WTC11 (cell line): ENCODE data around the gene DNASE1L3.

Experiments
- CTCF ChIP-seq: fragments of 200-600 bp; IDR thresholded peaks from 2 replicates; pipeline ENCODE4 v1.8.0; 2022; ENCODE audit warnings: antibody characterized with exemption
- FOXP1 ChIP-seq: sonication (generic); formaldehyde crosslinking; IDR thresholded peaks from 2 replicates; pipeline ENCODE4 v1.8.0; 2022; ENCODE audit warnings: missing genetic modification reagents, mild to moderate bottlenecking, moderate library complexity, borderline replicate concordance
- FOXP4 ChIP-seq: sonication (generic); formaldehyde crosslinking; IDR thresholded peaks from 2 replicates; pipeline ENCODE4 v1.8.0; 2022; ENCODE audit warnings: mild to moderate bottlenecking, missing genetic modification reagents
- SMAD4 ChIP-seq: sonication (generic); formaldehyde crosslinking; IDR thresholded peaks from 2 replicates; pipeline ENCODE4 v1.8.0; 2022; ENCODE audit warnings: mild to moderate bottlenecking, missing genetic modification reagents
- TEAD4 ChIP-seq: sonication (generic); formaldehyde crosslinking; IDR thresholded peaks from 2 replicates; pipeline ENCODE4 v1.8.0; 2022; ENCODE audit warnings: mild to moderate bottlenecking, missing genetic modification reagents
- TF ChIP-seq, protein P1 (sequence below): sonication (generic); formaldehyde crosslinking; IDR thresholded peaks from 2 replicates; pipeline ENCODE4 v1.8.1; 2022; ENCODE audit warnings: missing genetic modification reagents, borderline replicate concordance
- TF ChIP-seq, protein P2 (sequence below): sonication (generic); formaldehyde crosslinking; IDR thresholded peaks from 2 replicates; pipeline ENCODE4 v1.8.1; 2023; ENCODE audit warnings: mild to moderate bottlenecking, moderate library complexity, missing genetic modification reagents

DNA sequence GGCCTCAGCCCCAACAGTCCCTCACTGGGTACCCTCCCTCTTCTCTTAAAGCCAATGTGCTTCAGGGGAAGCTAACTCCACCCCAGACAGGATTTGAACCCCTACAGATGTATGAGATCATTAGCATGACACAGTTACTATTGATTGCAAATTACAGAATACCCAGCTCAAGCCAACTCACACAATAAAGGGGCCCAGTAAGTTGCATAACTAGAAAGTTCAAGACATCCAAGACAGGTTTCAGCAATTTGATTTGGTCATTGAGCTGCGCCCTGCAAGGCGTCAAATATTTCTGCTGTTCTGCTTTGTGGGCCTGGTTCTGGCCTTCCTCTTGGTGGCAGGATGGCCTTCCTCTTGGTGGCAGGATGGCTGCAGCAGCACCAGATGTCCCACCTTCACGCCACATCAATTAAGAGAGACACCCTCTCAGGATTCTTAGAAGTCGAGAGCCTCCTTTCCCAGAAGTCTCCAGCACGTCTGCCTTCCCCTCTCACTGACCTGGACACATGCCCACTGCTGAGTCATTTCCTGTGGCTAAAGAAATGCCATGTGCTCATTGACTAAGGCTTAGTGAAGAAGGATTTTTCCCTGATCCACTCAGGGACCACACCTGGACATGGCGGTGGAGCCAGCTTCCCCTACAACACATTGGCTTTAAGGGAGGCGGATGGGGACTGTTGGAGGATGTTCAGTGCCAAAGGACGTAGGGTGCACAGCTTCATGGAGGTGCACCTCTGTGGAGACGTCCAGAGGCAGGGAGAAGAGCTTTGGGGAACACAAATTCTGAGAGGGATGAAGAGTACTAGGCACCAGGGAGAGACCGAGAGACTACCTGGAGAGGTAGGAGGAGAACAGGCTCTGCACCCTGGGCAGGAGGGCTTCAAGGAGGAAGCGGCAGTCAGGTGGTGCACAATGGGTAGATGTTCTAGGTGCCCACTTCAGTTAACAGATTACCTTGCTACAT, 49.1 kb downstream of the DNASE1L3 start:
- TF ChIP-seq FOXP4: no peak
- TF ChIP-seq, protein P1, sequence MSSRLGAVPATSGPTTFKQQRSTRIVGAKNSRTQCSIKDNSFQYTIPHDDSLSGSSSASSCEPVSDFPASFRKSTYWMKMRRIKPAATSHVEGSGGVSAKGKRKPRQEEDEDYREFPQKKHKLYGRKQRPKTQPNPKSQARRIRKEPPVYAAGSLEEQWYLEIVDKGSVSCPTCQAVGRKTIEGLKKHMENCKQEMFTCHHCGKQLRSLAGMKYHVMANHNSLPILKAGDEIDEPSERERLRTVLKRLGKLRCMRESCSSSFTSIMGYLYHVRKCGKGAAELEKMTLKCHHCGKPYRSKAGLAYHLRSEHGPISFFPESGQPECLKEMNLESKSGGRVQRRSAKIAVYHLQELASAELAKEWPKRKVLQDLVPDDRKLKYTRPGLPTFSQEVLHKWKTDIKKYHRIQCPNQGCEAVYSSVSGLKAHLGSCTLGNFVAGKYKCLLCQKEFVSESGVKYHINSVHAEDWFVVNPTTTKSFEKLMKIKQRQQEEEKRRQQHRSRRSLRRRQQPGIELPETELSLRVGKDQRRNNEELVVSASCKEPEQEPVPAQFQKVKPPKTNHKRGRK (CRISPR knock-in tag): no peak
- no peak for TF ChIP-seq SMAD4 (CRISPR knock-in tag)
- no peak for TF ChIP-seq CTCF
- no peak for TF ChIP-seq FOXP1 (CRISPR knock-in tag)
- TF ChIP-seq, protein P2, sequence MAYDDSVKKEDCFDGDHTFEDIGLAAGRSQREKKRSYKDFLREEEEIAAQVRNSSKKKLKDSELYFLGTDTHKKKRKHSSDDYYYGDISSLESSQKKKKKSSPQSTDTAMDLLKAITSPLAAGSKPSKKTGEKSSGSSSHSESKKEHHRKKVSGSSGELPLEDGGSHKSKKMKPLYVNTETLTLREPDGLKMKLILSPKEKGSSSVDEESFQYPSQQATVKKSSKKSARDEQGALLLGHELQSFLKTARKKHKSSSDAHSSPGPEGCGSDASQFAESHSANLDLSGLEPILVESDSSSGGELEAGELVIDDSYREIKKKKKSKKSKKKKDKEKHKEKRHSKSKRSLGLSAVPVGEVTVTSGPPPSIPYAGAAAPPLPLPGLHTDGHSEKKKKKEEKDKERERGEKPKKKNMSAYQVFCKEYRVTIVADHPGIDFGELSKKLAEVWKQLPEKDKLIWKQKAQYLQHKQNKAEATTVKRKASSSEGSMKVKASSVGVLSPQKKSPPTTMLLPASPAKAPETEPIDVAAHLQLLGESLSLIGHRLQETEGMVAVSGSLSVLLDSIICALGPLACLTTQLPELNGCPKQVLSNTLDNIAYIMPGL (CRISPR knock-in tag): no peak
- TF ChIP-seq TEAD4: no peak
